Stimulated activated CD4-positive, alpha-beta T cell treated with anti-CD3 and anti-CD28 coated beads, TNF-alpha, amount 100 ng/mL, for 4 hours (primary cell): ENCODE measurements around the gene SYTL2.
A peak's percentile ranks its signal among the peaks of the same experiment; 100 is the strongest.

Experiments used
- DNase-seq, 3 experiments: peaks; one replicate each; pipeline ENCODE4 v3.0.0-alpha.2; 2020; ENCODE audit warnings: low read depth in 3 of 3

The SYTL2 gene

DNA sequence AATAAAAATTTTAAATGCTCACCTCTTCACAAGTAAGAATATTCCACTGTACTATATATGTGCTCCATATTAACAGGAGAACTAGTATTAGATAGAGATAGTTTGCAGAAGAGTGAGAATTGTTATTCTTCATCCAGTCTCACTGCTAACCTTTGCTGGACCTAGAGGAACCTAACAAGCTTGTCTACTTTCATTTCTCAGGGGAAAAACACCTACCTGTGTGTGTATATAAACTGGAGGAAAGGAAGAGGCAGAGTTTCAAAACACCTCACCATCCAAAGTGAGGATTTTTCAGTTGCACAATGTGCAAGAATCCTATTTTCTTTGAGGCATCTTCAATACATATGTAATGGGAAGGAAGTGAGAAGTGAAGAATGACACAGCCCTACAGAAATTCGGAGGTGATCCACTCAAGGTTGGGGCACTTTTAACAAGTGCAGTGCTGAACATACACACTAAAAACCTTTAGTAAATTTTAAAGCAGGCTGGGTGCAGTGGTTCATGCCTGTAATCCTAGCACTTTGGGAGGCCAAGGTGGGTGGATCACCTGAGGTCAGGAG, 52.4 kb downstream of the SYTL2 start:
- DNase-seq = no peak

DNA sequence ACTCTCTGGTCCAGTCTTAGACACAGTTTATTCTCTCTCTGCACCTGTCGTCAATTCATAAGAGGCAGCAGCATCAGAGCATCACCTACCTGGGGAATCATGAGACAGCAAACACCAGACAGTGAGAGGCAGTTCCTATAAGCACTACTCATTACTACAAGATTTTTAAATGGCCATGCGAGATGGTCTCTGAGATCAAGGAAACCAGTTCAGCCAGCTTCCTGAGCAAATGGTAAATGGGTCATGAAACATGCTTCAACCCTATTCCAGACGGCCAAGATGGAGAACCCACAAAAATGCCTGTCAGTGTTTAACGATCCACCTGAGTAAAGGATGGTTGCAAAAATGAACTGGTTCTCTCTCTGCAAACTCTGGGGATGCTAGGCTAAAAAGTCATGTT, 52.9 kb downstream of the SYTL2 start:
- no peak for DNase-seq

GRCh38 chr11:85756401-85757200, 54.3 kb downstream of the SYTL2 start:
- no peak for DNase-seq

DNA sequence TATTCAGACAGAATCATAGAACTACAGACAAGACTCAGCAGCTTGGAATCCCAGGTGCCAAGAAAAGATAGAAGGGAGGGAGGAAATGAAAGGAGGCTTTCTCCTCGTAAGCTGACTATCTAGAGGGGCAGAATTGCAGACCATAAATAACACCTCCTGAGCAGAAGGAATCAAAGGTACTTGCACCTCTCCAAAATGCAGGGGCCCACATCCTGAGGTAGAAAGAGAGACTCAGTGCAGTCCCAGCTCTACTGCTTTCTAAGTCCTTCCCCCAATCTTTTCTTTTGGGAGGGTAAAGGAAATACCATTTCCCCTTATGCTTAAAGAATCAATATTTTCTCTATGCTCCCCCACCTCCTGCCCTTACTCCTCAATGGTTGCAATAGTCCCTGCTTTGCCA, 55.2 kb downstream of the SYTL2 start:
- no peak for DNase-seq

DNA sequence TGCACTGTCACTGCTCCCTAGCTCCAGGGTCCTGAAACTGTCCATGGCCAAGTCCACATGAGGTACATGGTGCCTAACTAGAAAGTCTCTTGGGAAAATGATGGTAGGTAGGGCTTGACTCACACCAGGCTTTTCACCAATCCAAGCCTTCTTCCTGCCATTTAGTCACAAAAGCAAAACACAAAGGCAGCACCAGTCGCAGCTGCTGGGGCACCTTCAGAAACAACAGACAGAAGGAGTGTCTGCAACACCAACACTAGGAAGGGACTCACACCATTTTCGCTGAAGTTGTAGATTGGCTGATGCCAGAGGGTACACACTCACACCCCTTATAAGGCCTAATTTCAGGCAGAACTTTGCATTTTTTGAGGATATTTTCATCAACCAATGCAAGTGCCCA, 55.7 kb downstream of the SYTL2 start:
- DNase-seq = no peak

DNA sequence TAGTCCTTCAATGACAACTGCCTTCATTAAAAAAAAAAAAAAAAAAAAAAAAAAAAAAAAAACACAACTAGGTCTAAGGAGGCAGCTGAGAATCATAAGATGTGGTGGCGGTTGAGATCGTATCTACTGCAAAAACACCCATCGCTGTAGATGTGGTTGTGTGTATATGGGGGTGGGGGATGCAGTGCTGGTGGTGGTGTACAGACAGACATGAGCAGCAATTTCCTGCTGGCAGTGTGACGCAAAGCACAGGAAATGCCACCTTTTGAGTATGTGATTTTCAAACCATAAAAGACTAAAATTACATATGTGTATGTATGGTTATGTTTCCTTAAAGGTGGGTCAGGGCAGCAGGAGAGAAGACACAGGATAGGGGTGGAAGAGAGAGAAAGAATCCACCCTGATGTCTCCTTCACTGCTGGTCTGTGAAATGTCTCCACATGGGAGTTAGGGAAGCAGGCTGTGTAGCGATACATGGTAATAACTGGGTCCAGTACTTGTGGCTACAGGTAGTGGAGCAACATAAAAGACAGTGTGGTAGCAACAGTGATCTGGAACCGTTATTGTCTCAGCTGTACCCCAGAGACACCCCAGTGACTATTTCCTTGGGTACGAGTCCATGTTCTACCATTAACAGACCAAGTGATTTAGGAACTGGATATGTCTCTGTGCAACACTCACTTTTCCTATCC, 57.9 kb downstream of the SYTL2 start:
- peak; percentile 32 to 82 (median 74) for DNase-seq

DNA sequence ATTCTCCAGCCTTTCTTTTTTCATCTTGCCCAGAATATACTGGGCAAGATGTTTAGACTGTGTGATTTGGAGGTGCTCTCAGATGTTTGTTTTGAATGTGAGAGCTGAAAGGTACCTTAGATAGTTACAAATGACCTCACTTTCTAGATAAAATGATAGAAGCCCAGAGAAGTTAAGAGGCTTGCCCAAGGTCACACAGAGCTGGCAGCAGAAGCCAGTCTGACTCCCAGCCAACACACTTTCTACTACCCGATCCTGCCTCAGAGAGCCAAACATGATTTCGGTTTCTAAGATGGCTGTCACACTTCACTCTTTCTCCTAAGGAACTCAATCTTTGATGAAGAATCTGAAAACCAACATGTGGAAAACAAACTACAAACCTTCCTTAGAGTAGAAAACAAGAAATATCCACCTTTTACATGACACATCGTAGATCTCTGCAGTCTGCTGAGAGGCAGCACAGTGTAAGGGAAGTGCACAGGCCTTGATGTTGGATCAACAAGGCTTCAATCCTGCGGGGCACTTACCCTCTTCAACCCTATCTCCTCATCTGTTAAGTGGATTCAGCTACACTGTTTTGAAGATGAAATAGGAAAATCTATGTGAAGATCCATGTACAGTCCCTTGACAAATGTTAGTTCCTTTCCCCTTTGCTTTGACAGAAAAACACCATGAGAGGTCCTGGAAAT, 58.6 kb downstream of the SYTL2 start:
- no peak for DNase-seq

- no peak for DNase-seq
These were observed 59.2 kb downstream of the SYTL2 start for GRCh38 chr11:85751724-85752123.

DNA sequence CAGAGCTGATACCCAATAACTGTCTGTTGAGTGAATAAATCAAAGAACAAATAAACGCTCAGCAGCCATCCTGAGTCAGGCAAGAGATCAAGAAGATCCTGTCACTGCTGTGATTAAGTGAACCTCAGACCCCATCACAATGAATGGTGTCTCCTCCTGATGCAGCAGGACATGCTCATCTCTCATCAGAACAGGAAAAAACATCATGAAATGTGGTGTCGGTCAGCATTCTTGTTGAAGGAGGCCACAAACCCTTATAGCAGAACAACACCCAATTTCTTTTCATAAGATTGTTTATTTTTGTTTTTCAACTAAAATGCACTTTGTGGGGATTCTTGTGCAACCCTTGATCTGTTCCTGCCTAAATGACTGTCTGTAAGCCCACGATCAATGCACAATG, 60.3 kb downstream of the SYTL2 start:
- no peak for DNase-seq

DNA sequence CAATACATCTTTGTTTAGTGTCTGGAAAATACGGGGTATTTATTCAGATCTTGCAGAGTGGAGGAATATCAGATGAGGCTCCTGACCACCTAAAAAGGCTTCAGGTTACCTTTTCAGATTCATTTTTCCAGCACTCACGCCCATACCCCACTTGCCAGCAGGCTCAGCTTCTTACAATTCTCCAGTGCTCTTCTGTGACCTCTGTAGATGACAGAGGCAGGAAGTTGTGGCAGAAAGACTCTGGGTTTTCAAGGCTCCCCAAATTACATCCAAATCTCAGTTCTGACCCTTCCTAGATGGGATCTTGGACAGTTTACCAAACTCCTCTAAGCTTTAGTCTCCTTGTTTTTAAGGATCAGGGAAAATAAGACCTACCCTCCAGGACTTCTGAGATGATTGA, 61.1 kb downstream of the SYTL2 start:
- DNase-seq = no peak

DNA sequence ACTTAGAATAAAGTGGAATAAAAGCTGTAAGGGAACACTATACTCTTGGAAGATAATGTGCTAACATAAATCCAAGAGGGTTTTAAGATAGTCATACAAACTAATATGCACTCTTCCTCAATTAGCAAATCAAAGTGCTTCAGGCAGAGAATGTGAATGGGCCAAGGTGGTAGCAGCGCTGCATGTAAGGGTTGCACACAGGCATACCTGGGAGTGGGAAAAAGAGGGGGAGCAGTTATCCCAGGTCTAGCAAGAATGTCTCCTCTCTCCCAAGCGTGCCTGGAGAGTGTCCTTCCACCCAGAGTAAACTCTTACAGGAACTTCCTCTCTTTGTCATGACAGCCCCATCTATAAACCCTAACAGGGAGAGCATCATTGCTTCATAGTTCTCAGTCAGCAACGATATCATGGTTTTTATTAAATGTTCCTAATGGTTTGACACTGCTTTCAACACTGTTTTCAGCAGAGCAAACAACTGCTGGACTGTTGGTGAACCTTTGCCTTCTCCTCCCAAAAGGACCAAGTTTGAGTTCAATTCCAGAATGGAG, 61.6 kb downstream of the SYTL2 start:
- DNase-seq = no peak

GRCh38 chr11:85748455-85748891, 62.5 kb downstream of the SYTL2 start:
- DNase-seq = no peak

GRCh38 chr11:85746670-85747069, 64.3 kb downstream of the SYTL2 start:
- no peak for DNase-seq

DNA sequence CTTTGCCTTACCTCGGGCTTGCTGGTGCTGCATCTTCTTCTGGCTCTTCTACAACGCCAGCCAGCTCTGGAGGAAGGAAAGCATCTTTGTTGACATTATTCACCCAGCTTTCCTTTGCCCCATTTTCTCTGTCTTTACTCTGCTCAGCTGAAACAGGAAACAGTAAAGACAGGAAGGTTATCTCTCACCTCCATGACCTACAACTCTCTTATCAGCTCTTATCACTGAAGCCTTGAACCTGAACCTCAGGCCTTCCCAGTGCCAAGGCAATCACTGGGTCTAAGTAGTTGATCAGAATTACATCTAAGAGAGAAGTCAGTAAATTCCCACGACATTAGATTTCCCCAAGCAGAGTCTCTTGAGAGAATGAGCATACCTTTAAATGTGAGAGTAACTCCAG, 65.3 kb downstream of the SYTL2 start:
- DNase-seq = no peak

- DNase-seq = no peak
These were observed 68.1 kb downstream of the SYTL2 start for GRCh38 chr11:85742873-85743275.

DNA sequence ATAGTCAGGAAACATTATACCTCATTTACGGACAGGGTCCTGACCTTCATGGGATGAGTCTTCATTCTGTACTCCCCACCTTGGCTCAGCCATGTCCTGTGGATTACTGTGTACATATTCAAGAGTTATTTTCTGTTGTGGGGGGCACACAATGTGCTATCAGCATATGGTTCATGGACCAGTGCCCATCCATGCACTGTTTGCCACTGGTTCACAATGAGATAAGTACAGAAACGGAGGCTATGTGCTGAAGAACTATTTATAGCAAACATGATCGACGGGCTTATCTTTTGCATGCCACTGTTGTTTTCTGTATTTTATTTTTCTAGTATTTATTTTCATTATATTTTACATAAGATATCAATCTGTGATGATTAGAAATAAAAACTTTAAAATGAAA, 68.6 kb downstream of the SYTL2 start:
- no peak for DNase-seq

DNA sequence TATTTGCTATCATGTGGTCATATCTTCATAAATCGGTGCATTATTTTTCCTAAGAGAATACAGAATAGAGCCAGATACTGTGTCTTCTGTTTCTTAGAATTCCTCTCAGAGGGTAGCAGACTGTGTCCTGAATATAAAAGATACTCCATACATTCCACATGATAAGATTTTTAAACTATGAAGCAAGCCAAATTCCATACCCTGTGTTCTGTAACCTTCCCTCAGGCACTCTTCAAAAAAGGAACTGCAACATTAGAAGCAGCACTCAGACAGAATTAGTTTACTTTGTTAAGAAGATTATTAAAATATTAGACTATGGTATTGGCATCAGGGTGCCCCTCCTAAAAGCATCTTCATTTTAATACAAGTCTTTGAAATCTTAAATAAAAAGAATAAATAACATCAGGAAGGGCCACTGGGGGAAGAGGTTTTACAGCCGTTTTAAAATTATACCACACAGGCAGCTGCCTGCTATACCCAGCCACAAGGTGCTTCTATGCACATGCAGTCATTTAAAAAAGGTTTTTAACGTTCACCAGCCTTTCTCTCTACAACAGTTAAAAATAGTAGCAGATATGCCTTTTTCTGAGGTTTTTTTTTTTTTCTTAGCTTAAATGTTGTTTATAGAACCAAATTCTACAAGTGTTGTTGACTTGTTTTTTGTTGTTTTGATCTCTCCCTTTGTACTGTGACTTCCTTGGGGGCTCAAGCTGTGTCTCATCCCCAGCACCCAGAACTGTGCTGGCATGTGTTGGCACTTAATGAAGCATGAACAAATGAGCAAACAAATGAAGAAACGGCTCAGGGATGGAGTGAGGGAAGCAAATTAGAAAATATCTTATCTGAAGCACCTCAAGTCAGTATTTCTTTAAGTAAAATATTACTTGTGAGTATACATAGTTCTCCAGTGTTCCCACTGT, 70.2 kb downstream of the SYTL2 start:
- no peak for DNase-seq

DNA sequence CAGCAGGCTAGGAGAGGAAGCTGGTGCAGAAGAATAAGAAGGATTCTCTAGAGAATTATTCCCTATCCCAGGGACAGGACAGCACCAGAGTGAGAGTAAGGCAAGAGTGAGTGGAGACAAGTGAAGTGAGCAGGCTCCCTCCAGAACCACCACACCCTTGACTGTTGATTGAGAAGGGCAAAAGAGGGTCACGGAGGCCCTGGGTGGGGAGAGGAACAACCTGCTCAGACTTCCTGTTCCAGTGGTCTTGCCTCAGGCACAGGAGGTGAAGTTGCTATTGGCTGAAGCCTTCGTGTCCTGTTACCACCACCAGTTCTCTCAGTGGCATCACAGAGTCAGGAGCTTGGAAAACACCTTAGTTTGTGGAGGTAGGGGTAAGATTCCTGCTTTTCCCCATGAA, 73.2 kb downstream of the SYTL2 start:
- no peak for DNase-seq

GRCh38 chr11:85735876-85736460, 75.0 kb downstream of the SYTL2 start:
- DNase-seq = no peak

GRCh38 chr11:85732965-85733364, 78.0 kb downstream of the SYTL2 start:
- DNase-seq = no peak

DNA sequence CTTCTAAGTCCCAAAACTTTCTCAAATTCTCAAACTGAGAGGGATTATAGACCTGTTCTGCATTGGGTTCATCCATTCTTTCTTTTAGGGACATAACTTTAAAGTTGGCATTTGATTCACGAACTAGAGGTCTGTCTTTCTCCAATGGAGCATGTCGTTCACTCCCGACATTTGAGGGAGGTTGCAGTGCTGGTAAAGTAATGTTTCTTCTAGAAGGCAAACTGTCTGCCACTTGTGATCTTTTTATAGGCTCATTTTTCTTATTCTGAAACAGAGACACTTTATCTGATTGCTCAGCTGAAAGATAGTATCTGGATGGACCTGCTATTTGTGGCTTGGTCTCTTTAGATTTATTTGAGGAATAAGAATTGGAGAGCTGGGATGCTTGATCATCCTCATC, 84.6 kb downstream of the SYTL2 start:
- DNase-seq = no peak
